Activated T-cell treated with anti-CD3 and anti-CD28 coated beads for 4 hours (primary cell): ENCODE measurements around the gene MEGF10.
"Not testable (repeated sequence)": the region's sequence is repeated elsewhere in the genome, so short reads cannot be mapped to it uniquely, and the experiment has no call there.

ENCODE experiments used
- DNase-seq: peaks from one replicate; pipeline ENCODE4 v3.0.0-alpha.2; 2020

Gene MEGF10

GRCh38 chr5:127290019-127290945 is at the start of gene MEGF10:
TSS of gene MEGF10 (plus strand) at chr5:127290796. CDS start at chr5:127331309, 40,513 bp downstream.
- no peak for DNase-seq

GRCh38 chr5:127243011-127243410 is 47.6 kb upstream of the MEGF10 start:
- no peak for DNase-seq

GRCh38 chr5:127254729-127255284 is 35.8 kb upstream of the MEGF10 start:
- no peak for DNase-seq

- no peak for DNase-seq
These were observed 33.6 kb upstream of the MEGF10 start for GRCh38 chr5:127256886-127257597.

GRCh38 chr5:127260686-127261085 is 29.9 kb upstream of the MEGF10 start:
- no peak for DNase-seq

- DNase-seq = not testable (repeated sequence)
These were observed 25.1 kb upstream of the MEGF10 start for GRCh38 chr5:127265473-127265872.

- DNase-seq = not testable (repeated sequence)
These were observed 22.3 kb upstream of the MEGF10 start for GRCh38 chr5:127268342-127268741.

- DNase-seq = not testable (repeated sequence)
These were observed 19.9 kb upstream of the MEGF10 start for GRCh38 chr5:127270713-127271112.

- DNase-seq = no peak
These were observed 14.9 kb upstream of the MEGF10 start for GRCh38 chr5:127275641-127276193.

GRCh38 chr5:127280491-127281220 is 9.9 kb upstream of the MEGF10 start:
- DNase-seq = no peak

GRCh38 chr5:127281609-127282008 is 9.0 kb upstream of the MEGF10 start:
- no peak for DNase-seq

GRCh38 chr5:127288676-127289075 is 1.9 kb upstream of the MEGF10 start:
- no peak for DNase-seq

GRCh38 chr5:127290946-127291693 is 524 bp downstream of the MEGF10 start:
- no peak for DNase-seq

- DNase-seq = no peak
These were observed 1.6 kb downstream of the MEGF10 start for GRCh38 chr5:127292030-127292735.

- DNase-seq = no peak
These were observed 2.8 kb downstream of the MEGF10 start for GRCh38 chr5:127293373-127293772.

GRCh38 chr5:127294829-127295228 is 4.2 kb downstream of the MEGF10 start:
- no peak for DNase-seq

GRCh38 chr5:127295454-127295853 is 4.9 kb downstream of the MEGF10 start:
- no peak for DNase-seq

- no peak for DNase-seq
These were observed 5.7 kb downstream of the MEGF10 start for GRCh38 chr5:127296321-127296720.

GRCh38 chr5:127296894-127297293 is 6.3 kb downstream of the MEGF10 start:
- not testable (repeated sequence) for DNase-seq

GRCh38 chr5:127297348-127298035 is 6.9 kb downstream of the MEGF10 start:
- no peak for DNase-seq

- DNase-seq = no peak
These were observed 7.4 kb downstream of the MEGF10 start for GRCh38 chr5:127298036-127298429.
